ENCODE results near the gene RPTOR. TPM values are rescaled to one million over a fixed set of nuclear protein-coding genes. Genes with fewer than 3 reads are reported as not detected.

The RPTOR gene
- total and polyA plus RNA-seq, 4 experiments from 2014 or later: 2.4 to 51.8 (median 29.6) TPM

DNA sequence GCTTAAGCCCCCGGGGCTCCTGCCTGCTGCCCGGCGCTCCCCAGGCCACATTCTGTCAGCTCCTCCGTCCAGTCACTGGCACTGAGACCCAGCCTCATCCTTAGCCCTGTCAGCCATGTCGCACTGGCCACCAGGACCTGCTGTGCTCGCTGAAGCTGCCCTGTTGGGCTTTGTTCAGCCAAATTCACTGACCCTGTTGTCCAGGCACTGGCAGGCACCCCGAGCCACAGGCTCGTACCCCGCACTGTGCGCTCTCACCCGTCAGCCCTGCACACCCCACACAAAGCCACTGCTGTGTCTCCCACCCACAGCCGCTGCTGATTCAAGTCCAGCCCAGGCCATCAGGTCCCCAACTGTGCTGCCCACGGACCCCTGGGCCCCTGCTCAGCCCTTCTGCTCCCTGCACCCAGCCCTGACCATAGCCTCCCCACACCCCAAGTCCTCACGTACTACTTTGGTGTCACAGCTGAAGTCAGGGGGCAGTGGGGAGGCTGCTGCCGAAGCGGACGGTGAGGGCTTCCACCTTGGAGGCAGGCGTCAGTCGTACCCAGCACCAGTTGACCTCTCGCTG lies 315.5 kb downstream of the RPTOR start:
- POLR2A ChIA-PET (ENCODE audit: partially characterized antibody): interaction anchor here (0.9 to 1.3 kb wide), 2 partner anchors 32 kb away, joined by 3 to 4 read pairs; no protein-coding TSS in a partner anchor
- H3K27ac Mint-ChIP-seq: peak overlapping the region in 3 of 7 donors; percentile 29 to 71 (median 65)
- intact Hi-C loops (cut with micrococcal nuclease): loop anchor here (10.0 kb wide), 1 partner anchor 195 kb away; no protein-coding TSS in a partner anchor

DNA sequence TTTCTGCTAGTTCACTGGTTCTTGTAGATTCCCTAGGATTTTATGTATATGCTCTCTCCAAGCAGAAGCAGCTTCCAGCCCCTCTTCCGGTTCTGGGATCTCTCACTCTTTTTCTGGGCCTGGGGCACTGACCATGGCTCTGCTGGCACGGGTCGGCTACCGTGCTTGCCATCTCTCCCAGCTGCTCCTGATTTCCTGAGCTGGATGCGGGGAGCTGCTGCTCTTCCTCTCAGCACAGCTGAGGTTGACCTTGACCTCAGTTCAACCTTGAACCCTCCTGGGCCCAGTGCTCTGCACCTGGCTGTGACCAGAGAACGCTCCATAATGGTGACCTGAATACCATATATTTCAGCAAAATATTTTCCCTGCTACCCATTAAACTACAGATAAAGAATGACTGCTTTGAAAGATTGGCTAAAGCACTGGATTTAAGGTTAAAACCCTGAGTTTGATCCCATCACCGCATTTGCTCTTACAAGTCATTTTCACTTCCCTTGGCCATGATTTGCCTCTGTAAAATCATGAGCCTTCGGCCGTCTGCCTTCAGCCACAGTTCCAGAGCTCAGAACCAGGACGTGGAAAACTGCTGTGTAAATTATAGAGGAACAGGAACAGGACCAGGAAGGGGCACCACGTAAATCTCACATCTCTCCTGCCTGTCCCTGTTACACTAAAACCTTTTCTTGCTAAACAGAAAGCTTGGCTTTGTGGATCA lies 316.2 kb downstream of the RPTOR start:
- H3K27me3 Mint-ChIP-seq: no peaks in the 10 kb centered on the region
- intact Hi-C loops (cut with micrococcal nuclease): loop anchor here (10.0 kb wide), 1 partner anchor 196 kb away; no protein-coding TSS in a partner anchor
- H3K9me3 Mint-ChIP-seq: peaks cover 0 to 9% (median 0%) of the 10 kb centered on the region in 8 donors
- ChIA-PET CTCF (ENCODE audit: partially characterized antibody) (interaction anchor here (1.6 to 2.7 kb wide), 3 partner anchors 10 to 285 kb away, joined by 4 to 10 read pairs (median 5); no protein-coding TSS in a partner anchor), POLR2A (ENCODE audit: partially characterized antibody) (interaction anchor here (0.9 to 1.8 kb wide), 4 partner anchors 27 to 95 kb away, joined by 3 to 5 read pairs (median 4); no protein-coding TSS in a partner anchor)
- H3K4me3 Mint-ChIP-seq: peak overlapping the region in 5 of 8 donors; percentile 34 to 76 (median 57)
- Histone ChIP-seq H3K27ac (ENCODE audit: low read depth, low read length) (no peak overlapping the region), H3K4me3 (ENCODE audit: low read length in 2 of 2) (no peak overlapping the region), H3K36me3 (ENCODE audit: insufficient read depth, low read length) (no peaks in the 10 kb centered on the region), H3K9me3 (ENCODE audit: control insufficient read depth in 1 of 2, low read length in 2 of 2) (no peaks in the 10 kb centered on the region), H3K4me1 (ENCODE audit: insufficient read depth, low read length) (peaks cover 37% of the 10 kb centered on the region), H3K27me3 (ENCODE audit: insufficient read depth, low read length) (no peaks in the 10 kb centered on the region)
- peak overlapping the region; percentile 42 to 82 (median 80) for H3K27ac Mint-ChIP-seq
- DNase-seq: no peak
- H3K36me3 Mint-ChIP-seq: peaks cover 32 to 33% of the 10 kb centered on the region in 2 donors
- H3K4me1 Mint-ChIP-seq: peaks cover 25 to 55% (median 43%) of the 10 kb centered on the region in 4 donors

More for the DNA sequence above, 315.5 kb downstream of the RPTOR start:
- Histone ChIP-seq H3K4me3 (ENCODE audit: low read length in 2 of 2) (no peak overlapping the region), H3K9me3 (ENCODE audit: control insufficient read depth in 1 of 2, low read length in 2 of 2) (no peaks in the 10 kb centered on the region), H3K36me3 (ENCODE audit: insufficient read depth, low read length) (no peaks in the 10 kb centered on the region), H3K27ac (ENCODE audit: low read depth, low read length) (no peak overlapping the region), H3K4me1 (ENCODE audit: insufficient read depth, low read length) (peaks cover 40% of the 10 kb centered on the region), H3K27me3 (ENCODE audit: insufficient read depth, low read length) (no peaks in the 10 kb centered on the region)
- CTCF ChIA-PET (ENCODE audit: partially characterized antibody): interaction anchor here (1.6 to 2.7 kb wide), 2 partner anchors 40 to 284 kb away, joined by 5 to 10 read pairs; no protein-coding TSS in a partner anchor
- Mint-ChIP-seq H3K4me3 (no peak overlapping the region), H3K9me3 (peaks cover 0 to 9% (median 0%) of the 10 kb centered on the region in 8 donors), H3K36me3 (peaks cover 33 to 37% of the 10 kb centered on the region in 2 donors), H3K27me3 (no peaks in the 10 kb centered on the region), H3K4me1 (peaks cover 23 to 60% (median 45%) of the 10 kb centered on the region in 4 donors)
- no peak for DNase-seq

DNA sequence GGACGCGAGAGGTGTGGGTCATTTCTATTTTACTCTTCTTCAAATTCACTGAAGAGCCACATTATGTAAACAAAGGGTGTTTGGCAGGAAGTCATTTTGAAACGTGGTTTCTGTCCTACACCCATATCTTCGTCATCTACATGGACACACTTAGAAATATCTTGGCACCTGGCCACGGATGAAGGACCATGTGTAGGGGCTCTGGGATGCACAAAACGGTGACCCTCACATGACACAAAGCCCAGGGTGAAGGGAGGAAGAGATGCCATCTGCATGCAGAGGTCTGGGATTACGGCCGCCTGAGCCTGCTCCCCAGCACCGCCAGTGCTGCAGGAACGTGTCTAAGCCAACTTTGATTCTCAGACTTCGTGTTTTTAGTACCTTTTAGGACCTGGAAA lies 316.8 kb downstream of the RPTOR start:
- Mint-ChIP-seq H3K36me3 (peaks cover 27 to 29% of the 10 kb centered on the region in 2 donors), H3K4me1 (peaks cover 22 to 53% (median 41%) of the 10 kb centered on the region in 4 donors), H3K4me3 (peak overlapping the region in 5 of 8 donors; percentile 34 to 76 (median 57)), H3K9me3 (peaks cover 0 to 9% (median 0%) of the 10 kb centered on the region in 8 donors), H3K27ac (peak overlapping the region; percentile 23 to 83 (median 81)), H3K27me3 (no peaks in the 10 kb centered on the region)
- H3K4me3 ChIP-seq (ENCODE audit: low read length in 2 of 2): no peak overlapping the region
- ChIA-PET POLR2A (ENCODE audit: partially characterized antibody) (interaction anchor here (1.5 to 1.8 kb wide), 2 partner anchors 28 to 96 kb away, joined by 4 to 5 read pairs; no protein-coding TSS in a partner anchor), CTCF (ENCODE audit: partially characterized antibody) (interaction anchor here (1.0 to 1.7 kb wide), 2 partner anchors 10 to 29 kb away, joined by 4 read pairs; no protein-coding TSS in a partner anchor)
- no peak overlapping the region for H3K27ac ChIP-seq (ENCODE audit: low read depth, low read length)
- intact Hi-C loops (cut with micrococcal nuclease): loop anchor here (10.0 kb wide), 1 partner anchor 197 kb away; no protein-coding TSS in a partner anchor
- DNase-seq: no peak
- no peaks in the 10 kb centered on the region for H3K9me3 ChIP-seq (ENCODE audit: control insufficient read depth in 1 of 2, low read length in 2 of 2)
- no peaks in the 10 kb centered on the region for H3K27me3 ChIP-seq (ENCODE audit: insufficient read depth, low read length)
- peaks cover 35% of the 10 kb centered on the region for H3K4me1 ChIP-seq (ENCODE audit: insufficient read depth, low read length)
- H3K36me3 ChIP-seq (ENCODE audit: insufficient read depth, low read length): no peaks in the 10 kb centered on the region

DNA sequence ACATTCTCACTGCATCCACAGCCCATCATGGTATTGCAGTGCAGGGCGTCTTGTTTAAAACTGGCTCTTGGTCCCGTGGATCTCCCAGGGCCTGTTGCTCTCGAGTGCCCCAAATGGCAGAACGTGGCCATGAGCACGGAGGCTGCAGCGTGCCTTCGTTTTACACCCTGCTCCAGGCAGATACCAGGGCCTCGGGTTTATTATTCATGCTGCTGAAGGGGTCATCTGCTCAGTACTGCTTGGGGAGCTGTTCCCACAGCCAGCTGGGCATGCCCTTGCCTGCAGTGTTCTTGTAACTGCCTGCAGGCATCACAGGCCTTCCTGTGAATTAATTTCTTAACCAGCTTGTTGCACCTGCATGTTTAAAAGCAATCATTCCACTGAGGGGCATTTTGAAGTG lies 317.3 kb downstream of the RPTOR start:
- peak overlapping the region in 5 of 8 donors; percentile 33 to 76 (median 48) for H3K4me3 Mint-ChIP-seq
- H3K9me3 ChIP-seq (ENCODE audit: control insufficient read depth in 1 of 2, low read length in 2 of 2): no peaks in the 10 kb centered on the region
- CTCF ChIA-PET (ENCODE audit: partially characterized antibody): interaction anchor here (0.7 to 1.7 kb wide), 3 partner anchors 11 to 48 kb away, joined by 3 to 4 read pairs (median 4); no protein-coding TSS in a partner anchor
- POLR2A ChIA-PET (ENCODE audit: partially characterized antibody): interaction anchor here (1.5 to 1.8 kb wide), 2 partner anchors 28 to 96 kb away, joined by 4 to 5 read pairs; no protein-coding TSS in a partner anchor
- DNase-seq: peak in 4 of 5 donors; percentile 40 to 49 (median 48)
- intact Hi-C loops (cut with micrococcal nuclease): loop anchor here (10.0 kb wide), 1 partner anchor 197 kb away; no protein-coding TSS in a partner anchor
- no peak overlapping the region for H3K4me3 ChIP-seq (ENCODE audit: low read length in 2 of 2)
- H3K36me3 Mint-ChIP-seq: peaks cover 25 to 26% of the 10 kb centered on the region in 2 donors
- H3K4me1 Mint-ChIP-seq: peaks cover 19 to 51% (median 38%) of the 10 kb centered on the region in 4 donors
- H3K27ac Mint-ChIP-seq: peak overlapping the region in 6 of 7 donors; percentile 23 to 83 (median 74)
- no peaks in the 10 kb centered on the region for H3K36me3 ChIP-seq (ENCODE audit: insufficient read depth, low read length)
- H3K27me3 ChIP-seq (ENCODE audit: insufficient read depth, low read length): no peaks in the 10 kb centered on the region
- no peak overlapping the region for H3K27ac ChIP-seq (ENCODE audit: low read depth, low read length)
- H3K27me3 Mint-ChIP-seq: no peaks in the 10 kb centered on the region
- peaks cover 0 to 9% (median 0%) of the 10 kb centered on the region in 8 donors for H3K9me3 Mint-ChIP-seq
- peaks cover 32% of the 10 kb centered on the region for H3K4me1 ChIP-seq (ENCODE audit: insufficient read depth, low read length)

DNA sequence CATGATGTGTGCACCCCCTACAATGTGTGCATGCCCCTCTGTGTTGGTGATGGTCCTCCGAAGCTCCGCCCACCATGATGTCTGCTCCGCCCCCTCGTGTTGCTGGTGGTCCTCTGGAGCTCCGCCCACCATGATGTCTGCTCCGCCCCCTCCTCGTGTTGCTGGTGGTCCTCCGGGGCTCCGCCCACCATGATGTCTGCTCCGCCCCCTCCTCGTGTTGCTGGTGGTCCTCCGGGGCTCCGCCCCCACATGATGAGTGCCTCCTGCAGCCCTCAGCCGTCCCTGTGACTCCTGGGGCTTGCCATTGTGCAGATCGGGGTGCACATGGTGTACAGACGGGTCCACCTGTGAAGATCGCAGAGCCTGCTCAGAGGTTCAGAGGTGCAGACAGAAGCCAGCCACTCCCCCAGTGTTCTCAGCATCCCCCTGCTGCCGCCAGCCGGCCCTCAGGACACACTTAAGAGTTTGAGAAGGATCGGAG lies 317.9 kb downstream of the RPTOR start:
- Histone ChIP-seq H3K27me3 (ENCODE audit: insufficient read depth, low read length) (no peaks in the 10 kb centered on the region), H3K4me3 (ENCODE audit: low read length in 2 of 2) (no peak overlapping the region), H3K27ac (ENCODE audit: low read depth, low read length) (no peak overlapping the region), H3K4me1 (ENCODE audit: insufficient read depth, low read length) (peaks cover 28% of the 10 kb centered on the region), H3K36me3 (ENCODE audit: insufficient read depth, low read length) (no peaks in the 10 kb centered on the region), H3K9me3 (ENCODE audit: control insufficient read depth in 1 of 2, low read length in 2 of 2) (no peaks in the 10 kb centered on the region)
- Mint-ChIP-seq H3K4me3 (peak overlapping the region in 1 of 8 donors; percentile 15), H3K27me3 (no peaks in the 10 kb centered on the region), H3K4me1 (peaks cover 21 to 47% (median 34%) of the 10 kb centered on the region in 4 donors), H3K9me3 (peaks cover 0 to 9% (median 0%) of the 10 kb centered on the region in 8 donors), H3K27ac (peak overlapping the region in 2 of 7 donors; percentile 57 to 63), H3K36me3 (peaks cover 24 to 25% of the 10 kb centered on the region in 2 donors)
- DNase-seq: no peak
- intact Hi-C loops (cut with micrococcal nuclease): loop anchor here (10.0 kb wide), 1 partner anchor 198 kb away; no protein-coding TSS in a partner anchor
- POLR2A ChIA-PET (ENCODE audit: partially characterized antibody): interaction anchor here (1.5 to 1.8 kb wide), 2 partner anchors 29 to 97 kb away, joined by 4 to 5 read pairs; no protein-coding TSS in a partner anchor
- CTCF ChIA-PET (ENCODE audit: partially characterized antibody): interaction anchor here (0.7 to 1.7 kb wide), 3 partner anchors 11 to 47 kb away, joined by 3 to 4 read pairs (median 4); no protein-coding TSS in a partner anchor

DNA sequence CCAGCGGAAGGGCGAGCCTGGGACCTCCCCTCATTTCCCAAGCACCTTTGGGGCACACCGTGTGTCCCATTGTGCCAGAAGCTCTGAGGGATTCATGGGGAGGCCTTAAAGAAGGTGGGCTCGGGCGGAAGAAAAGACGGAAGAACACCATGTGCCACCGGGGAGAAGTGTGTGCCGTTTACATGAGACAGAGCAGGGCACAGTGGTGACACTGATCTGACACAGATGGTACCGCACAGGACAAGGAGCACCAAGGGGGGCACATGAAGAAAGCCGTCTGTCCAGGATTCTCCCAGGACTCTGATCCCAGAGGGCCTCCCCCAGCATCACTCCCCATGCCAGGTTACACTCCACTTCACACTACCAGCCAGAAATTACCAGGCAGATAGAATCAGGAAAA lies 318.3 kb downstream of the RPTOR start:
- H3K9me3 ChIP-seq (ENCODE audit: control insufficient read depth in 1 of 2, low read length in 2 of 2): no peaks in the 10 kb centered on the region
- H3K27ac ChIP-seq (ENCODE audit: low read depth, low read length): no peak overlapping the region
- DNase-seq: no peak
- Mint-ChIP-seq H3K4me1 (peaks cover 21 to 47% (median 34%) of the 10 kb centered on the region in 4 donors), H3K36me3 (peaks cover 23 to 27% of the 10 kb centered on the region in 2 donors), H3K27me3 (no peaks in the 10 kb centered on the region), H3K9me3 (peaks cover 0 to 9% (median 0%) of the 10 kb centered on the region in 8 donors), H3K4me3 (no peak overlapping the region), H3K27ac (peak overlapping the region in 2 of 7 donors; percentile 57 to 68)
- H3K4me3 ChIP-seq (ENCODE audit: low read length in 2 of 2): no peak overlapping the region
- ChIA-PET CTCF (ENCODE audit: partially characterized antibody) (no interaction called here), POLR2A (ENCODE audit: partially characterized antibody) (no interaction called here)
- peaks cover 28% of the 10 kb centered on the region for H3K4me1 ChIP-seq (ENCODE audit: insufficient read depth, low read length)
- no peaks in the 10 kb centered on the region for H3K27me3 ChIP-seq (ENCODE audit: insufficient read depth, low read length)
- no peaks in the 10 kb centered on the region for H3K36me3 ChIP-seq (ENCODE audit: insufficient read depth, low read length)
- intact Hi-C loops (cut with micrococcal nuclease): loop anchor here (10.0 kb wide), 1 partner anchor 198 kb away; no protein-coding TSS in a partner anchor

Measured in CD4-positive, alpha-beta memory T cell (primary cell).